HG02763 (cell line): ENCODE measurements around the gene GPR157.
A peak's percentile ranks its signal among the peaks of the same experiment; 100 is the strongest.
"Not testable (repeated sequence)": the region's sequence is repeated elsewhere in the genome, so short reads cannot be mapped to it uniquely, and the experiment has no call there.

ENCODE experiments used
- ATAC-seq: cut with Tn5 transposase; IDR thresholded peaks from one replicate; pipeline ENCODE4 v1.9.1; 2021; ENCODE audit warnings: mild to moderate bottlenecking, moderate library complexity; ENCODE audit not compliant: unreplicated experiment

GPR157 gene

GRCh38 chr1:9149151-9149550, 20.2 kb upstream of the GPR157 start:
- ATAC-seq = no peak

DNA sequence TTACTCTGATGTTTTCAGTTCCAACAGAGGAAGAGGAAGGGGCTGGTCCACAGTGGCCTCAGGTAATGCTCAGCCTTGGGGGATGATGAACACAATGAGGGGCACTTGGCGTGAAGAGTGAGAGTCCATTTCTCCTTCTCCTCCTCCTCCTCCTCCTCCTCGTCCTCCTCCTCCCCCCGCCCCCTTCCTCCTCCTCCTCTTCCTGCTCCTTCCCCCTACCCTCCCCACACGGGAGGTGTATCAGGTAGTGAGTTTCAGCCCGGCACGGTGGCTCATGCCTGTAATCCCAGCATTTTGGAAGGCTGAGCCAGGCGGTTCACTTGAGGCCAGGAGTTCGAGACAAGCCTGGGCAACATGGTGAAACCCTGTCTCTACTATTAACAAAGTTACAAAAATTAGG, 17.3 kb upstream of the GPR157 start:
- ATAC-seq = no peak

DNA sequence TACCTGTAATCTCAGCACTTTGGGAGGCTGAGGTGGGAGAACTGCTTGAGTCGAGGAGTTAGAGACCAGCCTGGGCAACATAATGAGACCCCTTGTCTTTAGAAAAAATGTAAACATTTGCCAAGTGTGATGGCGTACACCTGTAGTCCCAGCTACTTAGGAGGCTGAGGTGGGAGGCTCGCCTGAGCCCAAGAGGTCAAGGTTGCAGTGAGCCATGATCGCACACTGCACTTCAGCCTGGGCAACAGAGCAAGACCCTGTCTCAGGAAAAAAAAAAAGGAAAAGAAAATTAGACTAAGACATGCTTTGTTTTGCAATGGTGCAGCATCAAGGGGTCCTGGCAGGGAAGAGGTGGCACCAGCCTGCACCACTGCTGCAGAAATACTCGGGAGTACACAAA, 16.8 kb upstream of the GPR157 start:
- ATAC-seq = no peak

DNA sequence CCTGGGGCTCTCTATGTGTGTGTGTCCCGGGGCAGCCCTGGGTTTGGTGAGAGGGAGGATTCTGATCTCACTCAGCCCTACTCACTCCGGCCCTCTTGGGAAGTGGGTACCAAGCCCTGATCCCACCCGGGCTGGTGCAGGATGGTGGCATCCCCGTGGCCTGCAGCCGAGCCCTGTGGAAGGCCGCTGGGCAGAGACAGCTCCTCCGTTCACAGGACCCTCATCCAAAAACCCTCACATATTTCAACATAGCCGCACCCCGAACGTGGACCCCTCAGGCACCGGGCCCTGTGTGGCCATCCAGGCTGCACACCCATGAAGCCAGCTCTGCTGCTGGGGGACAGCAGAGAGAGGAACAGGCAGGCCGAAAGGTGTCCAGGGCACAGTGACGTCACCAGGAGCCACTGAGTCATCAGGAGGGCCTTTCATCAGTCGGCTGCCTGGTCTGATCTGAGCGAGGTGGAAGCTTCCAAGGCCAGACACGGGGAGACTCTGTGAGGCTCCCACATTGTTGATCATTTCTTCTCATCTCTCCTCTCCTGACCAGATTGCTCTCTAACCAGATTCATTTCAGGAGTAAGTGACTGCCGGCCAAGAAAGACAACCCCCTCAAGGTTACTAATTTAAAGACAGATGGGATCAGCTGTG, 16.2 kb upstream of the GPR157 start:
- no peak for ATAC-seq

DNA sequence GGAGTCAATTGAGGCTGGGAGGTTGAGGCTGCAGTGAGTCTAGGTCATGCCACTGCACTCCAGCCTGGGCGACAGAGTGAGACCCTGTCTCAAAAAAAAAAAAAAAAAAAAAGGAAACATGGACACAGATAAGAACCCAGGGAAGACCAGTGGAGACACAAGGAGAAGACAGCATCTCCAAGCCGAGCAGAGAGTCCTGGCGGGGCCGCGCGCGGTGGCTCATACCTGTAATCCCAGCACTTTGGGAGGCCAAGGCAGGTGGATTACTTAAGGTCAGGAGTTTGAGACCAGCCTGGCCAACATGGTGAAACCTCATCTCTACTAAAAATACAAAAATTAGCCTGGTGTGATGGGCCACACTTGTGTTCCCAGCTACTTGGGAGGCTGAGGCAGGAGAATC, 15.6 kb upstream of the GPR157 start:
- not testable (repeated sequence) for ATAC-seq

DNA sequence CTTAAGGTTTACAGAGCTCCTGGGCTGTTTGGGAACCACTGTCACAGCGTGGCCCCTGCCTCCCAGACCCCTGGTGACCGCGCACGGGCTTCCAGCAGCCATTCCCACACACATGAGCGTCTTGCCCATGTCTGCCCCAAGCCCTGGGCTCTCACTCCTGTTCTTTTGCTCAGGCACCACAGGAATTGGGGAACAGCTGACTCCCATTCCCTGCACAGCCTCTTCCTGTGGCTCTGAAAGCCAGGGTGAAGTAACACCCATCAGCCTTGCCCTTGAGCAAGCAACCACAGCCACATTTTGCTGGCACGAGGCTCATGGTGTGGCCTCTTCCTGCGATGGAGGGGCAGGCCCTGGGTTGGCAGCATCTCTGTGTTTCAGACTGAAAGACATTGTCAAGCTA, 14.3 kb upstream of the GPR157 start:
- ATAC-seq = no peak

- ATAC-seq = no peak
Observed at GRCh38 chr1:9139930-9140329, 11.0 kb upstream of the GPR157 start.

DNA sequence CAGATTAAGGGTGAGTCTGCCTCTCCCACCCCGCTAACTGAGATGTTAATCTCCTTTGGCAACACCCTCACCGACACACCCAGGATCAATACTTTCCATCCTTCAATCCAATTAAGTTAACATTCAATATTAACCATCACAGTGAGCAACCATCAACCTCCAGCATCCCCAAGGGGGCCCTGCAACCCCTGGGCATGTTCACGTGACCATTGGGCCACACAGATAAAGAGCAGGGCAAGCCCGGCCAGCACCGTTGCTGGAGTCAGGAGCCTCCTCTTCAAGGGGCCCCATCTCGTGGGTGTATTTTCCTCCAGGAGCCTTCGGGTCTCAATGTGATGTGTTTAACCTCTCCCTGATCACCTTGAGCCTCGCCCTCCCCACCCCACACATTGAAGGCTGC, 8.0 kb upstream of the GPR157 start:
- no peak for ATAC-seq

- ATAC-seq = no peak
Observed at GRCh38 chr1:9135073-9135836, 6.4 kb upstream of the GPR157 start.

DNA sequence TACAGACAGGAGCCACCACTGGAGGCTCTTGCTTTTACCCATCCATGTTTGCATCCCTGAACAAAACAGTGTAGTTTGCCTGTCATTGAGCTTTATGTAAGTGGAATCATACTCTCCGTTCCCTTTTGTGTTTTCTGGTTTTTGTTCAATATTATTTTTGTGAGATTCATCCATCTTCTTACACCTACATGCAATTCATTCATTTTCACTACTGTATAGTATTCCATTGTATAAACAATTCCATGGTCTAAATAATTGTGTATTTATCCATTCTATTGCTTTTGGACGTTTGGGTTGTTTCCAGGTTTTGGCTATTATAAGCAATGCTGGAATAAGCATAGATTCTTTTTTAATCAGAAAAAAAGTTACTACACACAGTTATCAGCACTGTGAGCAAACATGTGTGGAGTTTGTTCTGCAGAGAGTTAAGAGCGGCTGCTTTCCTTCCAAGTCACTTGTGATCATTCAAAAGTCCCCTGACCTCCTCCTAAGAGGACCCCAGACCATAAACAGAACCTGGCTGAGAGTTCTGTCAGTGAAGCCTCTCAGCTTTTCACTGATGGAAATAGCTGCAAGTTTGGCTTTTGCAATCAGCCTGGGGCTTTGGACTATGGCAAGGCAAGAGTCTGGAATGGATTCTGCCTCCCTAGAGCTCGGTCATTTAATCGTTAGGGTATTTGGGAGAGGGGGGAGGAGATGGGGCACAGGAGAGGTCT, 5.1 kb upstream of the GPR157 start:
- ATAC-seq = no peak

DNA sequence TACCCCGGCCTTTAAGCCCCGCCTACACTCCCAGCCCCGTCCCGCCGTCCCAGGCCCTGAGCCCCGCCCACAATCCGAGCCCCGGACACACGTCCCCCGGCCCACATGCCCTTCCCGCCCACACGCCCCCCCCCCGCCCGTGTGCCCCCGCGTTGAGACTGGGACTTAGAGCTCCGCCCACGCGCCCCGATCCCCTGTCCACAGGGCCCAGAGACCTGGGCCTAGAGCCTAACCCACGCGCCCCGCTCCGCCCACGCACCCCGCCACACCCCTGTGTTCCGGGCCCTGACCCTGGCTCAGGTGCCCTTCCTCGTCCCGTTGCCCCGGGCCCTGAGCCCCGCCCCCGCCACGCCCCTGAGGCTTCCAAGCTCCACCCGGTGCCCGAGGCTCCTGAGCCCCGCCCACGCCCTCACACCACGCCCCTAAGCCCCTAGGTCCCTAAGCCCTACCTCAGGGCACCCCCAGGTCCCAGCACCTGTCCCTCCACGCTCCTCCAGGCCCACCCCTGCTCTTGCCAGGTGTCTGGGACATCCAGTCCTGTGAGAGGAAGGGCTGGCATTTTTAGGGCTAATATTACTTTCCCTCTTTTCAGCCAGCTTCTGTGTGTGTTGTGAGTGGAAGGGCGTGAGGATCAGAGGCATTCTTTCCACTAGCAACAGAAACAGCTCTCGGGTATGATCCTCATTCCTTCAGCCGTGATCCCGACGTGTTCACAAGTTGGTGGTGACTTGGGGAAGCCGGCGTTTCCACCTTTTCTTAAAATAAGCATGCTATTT, 552 bp upstream of the GPR157 start:
- ATAC-seq = peak; percentile 64

GRCh38 chr1:9128166-9128519, 759 bp downstream of the GPR157 start:
- ATAC-seq = no peak

- no peak for ATAC-seq
Observed at GRCh38 chr1:9127395-9128165, 1.3 kb downstream of the GPR157 start.

DNA sequence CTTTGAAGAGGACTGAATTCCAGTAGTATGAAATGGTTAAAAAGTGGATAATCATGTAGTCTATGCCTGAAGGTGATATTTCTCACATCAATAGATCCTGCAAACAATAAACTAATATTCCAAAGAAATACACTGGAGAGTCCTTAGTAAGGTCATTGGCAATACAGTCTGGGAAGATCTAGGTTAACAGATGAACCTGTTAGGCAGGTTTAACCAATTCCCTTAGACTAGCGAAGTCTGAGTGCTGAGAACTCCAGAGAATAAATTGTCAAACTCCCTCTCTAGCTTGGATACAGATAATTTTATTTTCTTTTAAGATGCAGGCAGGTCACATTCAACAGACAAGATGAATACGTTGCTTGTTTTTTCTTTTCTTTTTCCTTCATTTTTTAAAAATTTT, 2.4 kb downstream of the GPR157 start:
- no peak for ATAC-seq

DNA sequence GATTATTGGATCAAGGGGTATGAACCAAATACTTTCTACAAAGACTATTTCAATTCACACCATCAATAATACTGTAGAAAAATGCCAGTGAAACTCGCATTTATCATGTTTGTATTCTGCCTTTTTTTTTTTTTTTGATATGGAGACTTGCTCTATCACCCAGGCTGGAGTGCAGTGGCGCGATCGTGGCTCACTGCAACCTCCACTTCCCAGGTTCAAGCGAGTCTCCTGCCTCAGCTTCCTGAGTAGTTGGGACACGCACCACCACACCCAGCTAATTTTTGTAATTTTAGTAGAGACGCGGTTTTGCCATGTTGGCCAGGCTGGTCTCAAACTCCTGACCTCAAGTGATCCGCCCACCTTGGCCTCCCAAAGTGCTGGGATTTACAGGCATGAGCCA, 3.1 kb downstream of the GPR157 start:
- not testable (repeated sequence) for ATAC-seq

DNA sequence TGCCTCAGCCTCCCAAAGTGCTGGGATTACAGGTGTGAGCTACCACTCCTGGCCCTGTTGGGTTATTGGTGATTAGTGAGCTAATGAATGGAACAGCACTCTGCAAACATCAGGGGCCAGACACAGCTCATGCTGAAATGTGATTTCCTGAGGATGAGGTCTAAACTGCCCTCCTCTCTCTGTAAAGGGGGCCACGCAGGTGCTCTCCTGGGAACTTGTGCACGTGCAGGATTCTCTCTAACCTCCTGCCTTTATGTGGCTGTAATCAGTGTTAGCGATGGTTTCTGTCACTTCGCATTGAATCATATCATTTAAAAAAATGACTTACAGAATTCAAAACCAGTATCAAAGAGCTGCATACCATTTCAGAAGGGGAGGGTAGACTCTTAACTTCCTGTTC, 3.6 kb downstream of the GPR157 start:
- ATAC-seq = no peak

GRCh38 chr1:9124389-9124788, 4.5 kb downstream of the GPR157 start:
- not testable (repeated sequence) for ATAC-seq

DNA sequence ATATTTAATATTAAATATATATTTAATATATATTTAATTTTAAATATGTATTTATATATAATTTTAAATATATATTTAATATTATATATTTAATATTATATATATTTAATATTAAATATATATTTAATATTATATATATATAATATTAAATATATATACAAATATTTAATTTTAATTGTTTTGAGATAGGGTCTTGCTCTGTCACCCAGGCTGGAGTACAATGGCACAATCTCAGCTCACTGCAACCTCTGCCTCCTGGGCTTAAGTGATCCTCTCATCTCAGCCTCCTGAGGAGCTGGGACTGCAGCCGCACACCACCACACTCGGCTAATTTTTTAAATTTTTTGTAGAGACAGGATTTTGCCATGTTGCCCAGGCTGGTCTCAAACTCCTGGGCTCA, 5.2 kb downstream of the GPR157 start:
- ATAC-seq = not testable (repeated sequence)

GRCh38 chr1:9121496-9122409, 7.1 kb downstream of the GPR157 start:
- ATAC-seq = no peak
